A172 (cell line): ENCODE measurements around the gene TNKS1BP1. TPM values are rescaled to one million over a fixed set of nuclear protein-coding genes. Genes with fewer than 3 reads are reported as not detected.

Source experiments
- DNase-seq: peaks from one replicate; pipeline ENCODE4 v3.0.0-alpha.2; 2015; ENCODE audit warnings: low spot score
- total RNA-seq: library from RNA; depleted of rRNA; stranded (reverse); fragments of >200 nt; shearing (Covaris generic); gene quantifications from 2 replicates; pipeline ENCODE4 v1.2.3, GENCODE V29; 2014; rRNA removed

The TNKS1BP1 gene
- total RNA-seq, 1 experiment from 2014 or later, result 43.8 TPM

DNA sequence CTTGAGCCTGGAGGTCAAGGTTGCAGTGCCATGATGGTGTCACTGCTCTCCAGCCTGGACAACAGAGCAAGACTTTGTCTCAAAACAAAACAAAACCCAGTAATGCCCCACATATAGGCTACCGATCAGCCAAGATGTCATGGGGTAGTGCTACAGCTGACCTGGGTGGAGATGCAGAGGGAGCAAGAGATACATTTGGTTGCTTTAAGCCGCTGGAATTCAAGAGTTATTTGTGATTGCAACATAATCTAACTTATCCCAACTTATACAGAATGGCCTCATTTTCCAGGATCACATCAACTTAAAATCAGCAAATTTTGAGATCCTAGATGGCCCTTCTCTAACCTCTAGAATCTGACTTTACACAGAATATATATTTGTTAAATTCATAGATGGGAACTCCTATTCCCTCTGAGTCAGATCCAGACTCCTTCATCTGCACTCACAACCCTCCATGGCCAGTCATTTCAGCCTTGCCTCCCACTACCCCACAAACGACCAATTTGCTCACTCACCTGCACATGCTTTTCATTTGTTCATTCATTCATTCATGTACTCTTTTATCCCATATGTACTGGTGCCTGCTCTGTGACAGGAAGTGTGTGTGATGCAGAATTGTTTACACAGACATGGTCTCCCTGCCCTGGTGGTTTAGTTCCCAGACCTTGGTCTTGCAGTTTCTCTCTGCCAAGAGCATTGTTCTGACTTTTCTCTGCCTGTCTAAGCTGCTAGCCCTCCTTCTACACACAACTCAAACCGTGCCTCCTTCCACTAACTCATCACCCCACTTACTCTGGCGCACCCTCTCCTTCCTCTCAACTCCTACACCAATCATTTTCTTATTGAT is 63.6 kb downstream of the TNKS1BP1 start:
- no peak for DNase-seq

DNA sequence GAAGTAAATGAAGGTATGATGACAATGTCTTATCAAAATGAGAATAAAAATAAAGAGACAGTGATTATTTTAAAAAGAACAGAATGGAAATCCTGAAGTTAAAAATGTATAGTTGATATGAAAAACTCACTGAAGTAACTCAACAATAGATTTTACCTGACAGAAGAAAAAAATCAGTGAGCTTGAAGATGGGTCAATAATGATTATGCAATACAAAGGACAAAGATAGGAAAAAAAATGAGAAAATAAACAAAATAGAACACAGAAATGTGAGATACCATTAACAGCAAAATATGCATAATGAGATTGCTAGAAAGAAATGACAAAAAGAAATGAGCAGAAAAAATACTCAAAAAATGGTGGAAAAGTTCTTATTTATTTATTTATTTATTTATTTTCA is 68.6 kb downstream of the TNKS1BP1 start:
- DNase-seq, result no peak

DNA sequence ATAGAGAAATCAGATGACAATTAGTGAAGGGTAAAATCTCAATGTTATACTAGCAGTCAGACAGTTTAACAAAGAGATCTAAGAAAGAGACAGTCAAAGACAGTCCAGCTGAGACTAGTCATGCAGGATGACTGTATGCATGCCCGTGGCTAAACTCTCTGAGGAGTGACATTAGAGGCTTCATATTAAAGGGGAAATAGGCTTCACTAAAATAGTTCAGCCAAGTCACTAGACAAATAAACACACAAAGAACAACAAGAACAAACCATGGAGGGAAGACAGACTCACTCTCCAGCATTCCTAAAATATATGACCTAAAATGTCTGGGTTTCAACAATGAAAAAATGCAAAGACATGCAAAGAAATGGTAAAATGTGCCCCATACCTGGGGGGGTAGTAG is 69.1 kb downstream of the TNKS1BP1 start:
- no peak for DNase-seq

DNA sequence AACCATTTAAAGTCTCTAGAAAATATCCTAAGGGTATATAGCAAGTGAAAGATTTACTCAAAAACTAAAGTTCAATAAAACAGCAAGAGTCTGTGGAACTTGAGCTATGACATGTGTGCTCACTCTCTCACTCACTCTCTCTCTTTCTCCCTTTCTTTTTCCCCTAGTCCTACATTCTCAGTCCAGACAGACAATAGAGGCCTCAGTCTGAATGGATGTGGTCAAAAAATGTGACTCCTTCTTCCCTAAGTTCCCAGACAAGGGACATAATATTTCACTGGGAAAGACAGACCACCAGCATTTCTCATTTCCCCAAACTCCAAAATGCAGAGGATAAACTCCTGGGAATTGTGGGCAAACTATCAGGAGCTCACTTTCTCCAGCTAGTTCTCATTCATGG is 70.1 kb downstream of the TNKS1BP1 start:
- no peak for DNase-seq

DNA sequence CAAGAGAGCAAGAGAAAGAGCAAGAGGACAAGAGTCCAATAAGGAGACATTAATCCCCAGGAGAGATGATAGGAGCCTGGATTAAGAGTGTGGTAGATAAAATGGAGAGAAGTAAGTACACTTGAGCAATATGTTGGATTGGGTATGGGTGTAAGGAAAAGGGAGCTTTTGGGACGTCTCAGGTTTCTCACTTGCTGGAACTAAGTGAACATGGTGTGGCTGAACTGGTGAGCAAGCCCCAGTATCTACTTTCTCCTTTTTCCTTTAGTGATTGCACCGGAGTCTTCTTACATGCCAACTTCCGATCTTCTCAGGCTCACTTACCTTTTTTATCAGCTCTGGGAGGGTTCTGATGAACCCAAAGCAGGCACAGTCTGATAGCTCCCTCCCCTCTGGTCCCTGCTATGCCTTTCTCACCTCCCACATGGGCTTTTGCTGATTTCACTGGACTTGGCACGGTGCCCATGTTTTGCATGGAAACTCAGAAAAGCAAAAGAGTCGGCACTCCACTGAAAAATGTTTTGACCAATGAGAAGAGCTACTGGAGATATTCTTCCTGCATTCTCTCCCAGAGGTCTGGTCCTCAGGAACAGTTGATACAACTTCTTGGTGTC is 73.2 kb downstream of the TNKS1BP1 start:
- DNase-seq, result no peak

DNA sequence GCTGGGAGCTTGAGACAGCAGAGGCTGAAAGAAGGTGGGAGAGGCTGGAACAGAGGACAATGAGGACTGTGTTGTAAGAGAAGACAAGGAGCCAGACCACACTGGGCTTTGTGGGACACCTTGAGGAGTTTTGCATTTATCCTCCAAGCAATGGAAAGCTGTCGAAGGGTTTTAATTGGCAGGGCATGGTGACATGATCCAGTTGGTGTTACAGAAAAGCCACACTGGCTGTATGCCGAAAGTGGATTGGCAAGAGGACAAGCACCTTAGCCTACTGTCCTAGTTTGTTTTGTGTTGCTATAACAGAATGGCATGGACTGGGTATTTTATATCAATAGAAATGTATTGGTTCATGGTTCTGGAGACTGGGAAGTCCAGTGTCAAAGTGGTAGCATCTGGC is 73.7 kb downstream of the TNKS1BP1 start:
- DNase-seq, result no peak

Other genes with a start within 250 kb of the TNKS1BP1 start
- not detected in 2 replicates for gene LRRC55, start 143.0 kb downstream of the TNKS1BP1 start, total RNA-seq
- gene APLNR, start 87.7 kb downstream of the TNKS1BP1 start, total RNA-seq, result 0.03 TPM in 1 of 2 replicates, not detected in the other
- 146 and 167 TPM in 2 replicates for gene SSRP1, start 10.9 kb upstream of the TNKS1BP1 start, total RNA-seq
- gene P2RX3, start 13.4 kb upstream of the TNKS1BP1 start, total RNA-seq, result not detected in 2 replicates
- not detected in 2 replicates for gene PRG3, start 56.2 kb upstream of the TNKS1BP1 start, total RNA-seq
- not detected in 2 replicates for gene PRG2, start 65.7 kb upstream of the TNKS1BP1 start, total RNA-seq
- 18.4 and 20.5 TPM in 2 replicates for gene SLC43A3, start 102.2 kb upstream of the TNKS1BP1 start, total RNA-seq
- gene RTN4RL2, start 135.6 kb upstream of the TNKS1BP1 start, total RNA-seq, result 0.64 and 1.6 TPM in 2 replicates
- gene SLC43A1, start 190.8 kb upstream of the TNKS1BP1 start, total RNA-seq, result 3.4 and 5.2 TPM in 2 replicates
- 59.7 and 95.9 TPM in 2 replicates for gene TIMM10, start 205.8 kb upstream of the TNKS1BP1 start, total RNA-seq
- gene SMTNL1, start 212.6 kb upstream of the TNKS1BP1 start, total RNA-seq, result not detected in 2 replicates
- 52.5 and 69.6 TPM in 2 replicates for gene UBE2L6, start 242.7 kb upstream of the TNKS1BP1 start, total RNA-seq